HepG2 (cell line): ENCODE data around the gene TPBGL. TPM values are rescaled to one million over a fixed set of nuclear protein-coding genes. Genes with fewer than 3 reads are reported as not detected.
A peak's percentile ranks its signal among the peaks of the same experiment; 100 is the strongest.

Experiments used
- ATAC-seq: fragments of 200-7000 bp; cut with Tn5 transposase; 3 replicates; pipeline ENCODE4 v1.9.1; 2020; ENCODE audit warnings: mild to moderate bottlenecking, moderate library complexity
- BruUV-seq: library from RNA; stranded (reverse); fragments of 400-500 nt; replicated peaks from 2 replicates; lab custom pipeline; 2021; lab: Mats Ljungman, UMichigan
- CTCF ChIA-PET: fragments of 300-600 bp; formaldehyde crosslinking; extraction: SDS; loops from one replicate; lab custom pipeline; 2021; ENCODE audit warnings: low total read pairs, inconsistent platforms, low intra/inter-chr PET ratio; lab: Yijun Ruan, JAX
- POLR2A ChIA-PET: fragments of 350-600 bp; sonication (Branson Sonifier 250); formaldehyde crosslinking; loops from one replicate; lab custom pipeline; 2020; ENCODE audit warnings: antibody characterized with exemption, inconsistent platforms; lab: Yijun Ruan, JAX
- DNase-seq: peaks from one replicate; pipeline ENCODE4 v3.0.0-alpha.2; 2015; ENCODE audit warnings: low spot score
- FAIRE-seq: peaks from 3 replicates; lab custom pipeline; 2011; peaks lifted over from hg19 to GRCh38; lab: Jason Lieb, UNC
- H2AFZ ChIP-seq: one replicate; pipeline ENCODE4 v1.6.1; 2011; ENCODE audit warnings: low read length, inconsistent platforms
- H3K27ac ChIP-seq: fragments of 300-600 bp; 3 replicates; pipeline ENCODE4 v1.8.0; 2011; ENCODE audit warnings: mixed run types, mild to moderate bottlenecking, mixed read lengths, low read length, inconsistent platforms; ENCODE audit not compliant: insufficient read depth; ENCODE audit errors: extremely low read length
- H3K27me3 ChIP-seq, 2 experiments: fragments of 200-600 bp in 1 of 2; 2 replicates in 1 of 2; 3 replicates in 1 of 2; pipeline versions ENCODE4 v1.6.0 to v1.8.0; 2011; ENCODE audit warnings: low read length in 2 of 2, mild to moderate bottlenecking in 2 of 2, moderate library complexity in 2 of 2, inconsistent platforms in 1 of 2; ENCODE audit not compliant: insufficient read depth in 2 of 2, control insufficient read depth in 1 of 2
- H3K36me3 ChIP-seq, 2 experiments: fragments of 200-600 bp in 1 of 2; replicated peaks in 1 of 2; 2 replicates in 1 of 2; 3 replicates in 1 of 2; pipeline versions ENCODE4 v1.5.1 to v1.8.0; 2011; ENCODE audit warnings: low read length in 2 of 2, inconsistent platforms in 1 of 2; ENCODE audit not compliant: insufficient read depth in 2 of 2, control insufficient read depth in 1 of 2
- H3K4me1 ChIP-seq: 2 replicates; pipeline ENCODE4 v1.5.1; 2012; ENCODE audit warnings: low read length, inconsistent platforms; ENCODE audit not compliant: insufficient read depth
- H3K4me2 ChIP-seq: 2 replicates; pipeline ENCODE4 v1.6.0; 2011; ENCODE audit warnings: low read depth, low read length, inconsistent platforms
- H3K4me3 ChIP-seq, 3 experiments: fragments of 200-600 bp in 1 of 3; sonication (generic), shearing (Covaris generic) in 1 of 3; replicated peaks in 1 of 3; 2 replicates each; pipeline ENCODE4 v1.5.1; 2011 to 2016; ENCODE audit warnings: low read length in 3 of 3, inconsistent platforms in 2 of 3, low read depth in 2 of 3, mild to moderate bottlenecking in 2 of 3, control low read depth in 1 of 3, mixed read lengths in 1 of 3; ENCODE audit not compliant: insufficient read depth in 1 of 3
- H3K79me2 ChIP-seq: one replicate; pipeline ENCODE4 v1.6.1; 2011; ENCODE audit warnings: low read length, inconsistent platforms; ENCODE audit not compliant: insufficient read depth
- H3K9ac ChIP-seq: 2 replicates; pipeline ENCODE4 v1.6.0; 2011; ENCODE audit warnings: mild to moderate bottlenecking, low read depth, low read length, inconsistent platforms; ENCODE audit not compliant: insufficient read depth
- H3K9me3 ChIP-seq: 2 replicates; pipeline ENCODE4 v1.5.1; 2012; ENCODE audit warnings: mild to moderate bottlenecking, low read length
- H4K20me1 ChIP-seq: 2 replicates; pipeline ENCODE4 v1.6.0; 2011; ENCODE audit warnings: inconsistent platforms, mild to moderate bottlenecking, low read length, moderate library complexity; ENCODE audit not compliant: insufficient read depth
- ATF7-NPFF ChIP-seq: sonication (generic); formaldehyde crosslinking; IDR thresholded peaks from 2 replicates; pipeline ENCODE4 v1.8.1; 2023; ENCODE audit warnings: mild to moderate bottlenecking, low read depth, missing genetic modification reagents, moderate library complexity
- CBFB ChIP-seq: sonication (generic); formaldehyde crosslinking; IDR thresholded peaks from 2 replicates; pipeline ENCODE4 v1.4.0; 2020; ENCODE audit warnings: missing genetic modification reagents
- EZH2 ChIP-seq: conservative IDR thresholded peaks from 2 replicates; pipeline ENCODE4 v1.6.1; 2012; ENCODE audit warnings: mild to moderate bottlenecking, low read depth, low read length, moderate library complexity
- HMG20B ChIP-seq: conservative IDR thresholded peaks from 2 replicates; pipeline ENCODE4 v1.6.1; 2016; ENCODE audit warnings: missing genetic modification reagents, missing compliant biosample characterization
- NFKB2 ChIP-seq: sonication (generic); formaldehyde crosslinking; IDR thresholded peaks from 2 replicates; pipeline ENCODE4 v1.4.0; 2020; ENCODE audit warnings: missing genetic modification reagents, borderline replicate concordance
- WIZ ChIP-seq: sonication (generic); formaldehyde crosslinking; IDR thresholded peaks from 2 replicates; pipeline ENCODE4 v1.5.1; 2020; ENCODE audit warnings: mild to moderate bottlenecking, missing genetic modification reagents
- ZNF3 ChIP-seq: IDR thresholded peaks from 2 replicates; pipeline ENCODE4 v1.7.0; 2017; ENCODE audit warnings: inconsistent platforms
- ZNF446 ChIP-seq: sonication (generic); formaldehyde crosslinking; IDR thresholded peaks from 2 replicates; pipeline ENCODE4 v1.5.0; 2020; ENCODE audit warnings: mild to moderate bottlenecking, missing genetic modification reagents
- WGBS: methylation state at CpG from one replicate; pipeline ENCODE4 v1.1.6; 2017; ENCODE audit warnings: low lambda C conversion rate; 5-methylcytosine and 5-hydroxymethylcytosine counted together
- in situ Hi-C: cut with HindIII; loops from 2 replicates; pipeline ENCODE4 v1.10.0; 2017; ENCODE audit warnings: low pct_unique_long_range_greater_than_20kb; ENCODE audit not compliant: extremely low pct_ligation_motif_present
- intact Hi-C: fragments of 100-400 bp; cut with micrococcal nuclease; formaldehyde crosslinking; loops from one replicate; pipeline ENCODE4 v1.10.0; 2022; ENCODE audit not compliant: unreplicated experiment
- polyA plus RNA-seq, 8 experiments: library from polyadenylated mRNA; depleted of rRNA in 3 of 8; stranded (reverse) in 7 of 8; unstranded in 1 of 8; fragments of >200 nt; fragmentation: Illumina TruSeq in 4 of 8; extraction: Trizol in 4 of 8; gene quantifications; 2 replicates each; pipeline versions ENCODE4 v1.2.1 to v1.2.3, GENCODE V29; 2011 to 2016; ENCODE audit warnings: low read depth in 4 of 8, missing spikeins in 1 of 8, mixed read lengths in 1 of 8; ENCODE audit not compliant: insufficient read depth in 1 of 8
- total RNA-seq, 5 experiments: library from RNA; depleted of rRNA; stranded (reverse); fragments of >200 nt; fragmentation: Illumina TruSeq; extraction: Trizol; gene quantifications; 2 replicates each; pipeline ENCODE4 v1.2.3, GENCODE V29; 2016; ENCODE audit warnings: low read depth in 1 of 5
- TF ChIP-seq, protein P1 (sequence below): sonication (generic); formaldehyde crosslinking; IDR thresholded peaks from 2 replicates; pipeline ENCODE4 v1.5.1; 2020; ENCODE audit warnings: mild to moderate bottlenecking, missing genetic modification reagents, moderate library complexity
- TF ChIP-seq, protein P2 (sequence below): IDR thresholded peaks from 2 replicates; pipeline ENCODE4 v1.6.1; 2016; ENCODE audit warnings: mild to moderate bottlenecking, missing biosample characterization, missing genetic modification reagents
- TF ChIP-seq, protein P3 (sequence below): sonication (generic); formaldehyde crosslinking; IDR thresholded peaks from 2 replicates; pipeline ENCODE4 v1.5.0; 2020; ENCODE audit warnings: mild to moderate bottlenecking, missing genetic modification reagents, borderline replicate concordance

The TPBGL gene
- total and polyA plus RNA-seq, 2 of the 13 experiments (the other 11 are each of a cell fraction or from before 2014, with no cell fraction given): not detected

DNA sequence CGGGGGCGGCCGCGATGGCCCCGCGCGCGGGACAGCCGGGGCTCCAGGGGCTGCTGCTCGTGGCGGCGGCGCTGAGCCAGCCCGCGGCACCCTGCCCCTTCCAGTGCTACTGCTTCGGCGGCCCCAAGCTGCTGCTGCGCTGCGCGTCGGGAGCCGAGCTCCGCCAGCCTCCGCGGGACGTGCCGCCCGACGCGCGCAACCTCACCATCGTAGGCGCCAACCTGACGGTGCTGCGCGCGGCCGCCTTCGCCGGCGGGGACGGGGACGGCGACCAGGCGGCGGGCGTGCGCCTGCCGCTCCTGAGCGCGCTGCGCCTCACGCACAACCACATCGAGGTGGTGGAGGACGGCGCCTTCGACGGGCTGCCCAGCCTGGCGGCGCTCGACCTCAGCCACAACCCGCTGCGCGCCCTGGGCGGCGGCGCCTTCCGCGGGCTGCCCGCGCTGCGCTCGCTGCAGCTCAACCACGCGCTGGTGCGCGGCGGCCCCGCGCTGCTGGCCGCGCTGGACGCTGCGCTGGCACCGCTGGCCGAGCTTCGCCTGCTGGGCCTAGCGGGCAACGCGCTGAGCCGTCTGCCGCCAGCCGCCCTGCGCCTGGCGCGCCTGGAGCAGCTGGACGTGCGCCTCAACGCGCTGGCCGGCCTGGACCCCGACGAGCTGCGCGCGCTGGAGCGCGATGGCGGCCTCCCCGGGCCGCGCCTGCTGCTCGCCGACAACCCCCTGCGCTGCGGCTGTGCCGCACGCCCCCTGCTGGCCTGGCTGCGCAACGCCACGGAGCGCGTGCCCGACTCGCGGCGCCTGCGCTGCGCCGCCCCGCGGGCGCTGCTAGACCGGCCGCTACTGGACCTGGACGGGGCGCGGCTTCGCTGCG lies 697 bp downstream of the TPBGL start (continued):
- TF ChIP-seq, protein P1, sequence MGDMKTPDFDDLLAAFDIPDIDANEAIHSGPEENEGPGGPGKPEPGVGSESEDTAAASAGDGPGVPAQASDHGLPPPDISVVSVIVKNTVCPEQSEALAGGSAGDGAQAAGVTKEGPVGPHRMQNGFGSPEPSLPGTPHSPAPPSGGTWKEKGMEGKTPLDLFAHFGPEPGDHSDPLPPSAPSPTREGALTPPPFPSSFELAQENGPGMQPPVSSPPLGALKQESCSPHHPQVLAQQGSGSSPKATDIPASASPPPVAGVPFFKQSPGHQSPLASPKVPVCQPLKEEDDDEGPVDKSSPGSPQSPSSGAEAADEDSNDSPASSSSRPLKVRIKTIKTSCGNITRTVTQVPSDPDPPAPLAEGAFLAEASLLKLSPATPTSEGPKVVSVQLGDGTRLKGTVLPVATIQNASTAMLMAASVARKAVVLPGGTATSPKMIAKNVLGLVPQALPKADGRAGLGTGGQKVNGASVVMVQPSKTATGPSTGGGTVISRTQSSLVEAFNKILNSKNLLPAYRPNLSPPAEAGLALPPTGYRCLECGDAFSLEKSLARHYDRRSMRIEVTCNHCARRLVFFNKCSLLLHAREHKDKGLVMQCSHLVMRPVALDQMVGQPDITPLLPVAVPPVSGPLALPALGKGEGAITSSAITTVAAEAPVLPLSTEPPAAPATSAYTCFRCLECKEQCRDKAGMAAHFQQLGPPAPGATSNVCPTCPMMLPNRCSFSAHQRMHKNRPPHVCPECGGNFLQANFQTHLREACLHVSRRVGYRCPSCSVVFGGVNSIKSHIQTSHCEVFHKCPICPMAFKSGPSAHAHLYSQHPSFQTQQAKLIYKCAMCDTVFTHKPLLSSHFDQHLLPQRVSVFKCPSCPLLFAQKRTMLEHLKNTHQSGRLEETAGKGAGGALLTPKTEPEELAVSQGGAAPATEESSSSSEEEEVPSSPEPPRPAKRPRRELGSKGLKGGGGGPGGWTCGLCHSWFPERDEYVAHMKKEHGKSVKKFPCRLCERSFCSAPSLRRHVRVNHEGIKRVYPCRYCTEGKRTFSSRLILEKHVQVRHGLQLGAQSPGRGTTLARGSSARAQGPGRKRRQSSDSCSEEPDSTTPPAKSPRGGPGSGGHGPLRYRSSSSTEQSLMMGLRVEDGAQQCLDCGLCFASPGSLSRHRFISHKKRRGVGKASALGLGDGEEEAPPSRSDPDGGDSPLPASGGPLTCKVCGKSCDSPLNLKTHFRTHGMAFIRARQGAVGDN (CRISPR knock-in tag): peak; percentile 70
- no peak for TF ChIP-seq CBFB (CRISPR knock-in tag)
- peak; percentile 69; the same call in 1 of the 2 replicates for TF ChIP-seq ZNF446

DNA sequence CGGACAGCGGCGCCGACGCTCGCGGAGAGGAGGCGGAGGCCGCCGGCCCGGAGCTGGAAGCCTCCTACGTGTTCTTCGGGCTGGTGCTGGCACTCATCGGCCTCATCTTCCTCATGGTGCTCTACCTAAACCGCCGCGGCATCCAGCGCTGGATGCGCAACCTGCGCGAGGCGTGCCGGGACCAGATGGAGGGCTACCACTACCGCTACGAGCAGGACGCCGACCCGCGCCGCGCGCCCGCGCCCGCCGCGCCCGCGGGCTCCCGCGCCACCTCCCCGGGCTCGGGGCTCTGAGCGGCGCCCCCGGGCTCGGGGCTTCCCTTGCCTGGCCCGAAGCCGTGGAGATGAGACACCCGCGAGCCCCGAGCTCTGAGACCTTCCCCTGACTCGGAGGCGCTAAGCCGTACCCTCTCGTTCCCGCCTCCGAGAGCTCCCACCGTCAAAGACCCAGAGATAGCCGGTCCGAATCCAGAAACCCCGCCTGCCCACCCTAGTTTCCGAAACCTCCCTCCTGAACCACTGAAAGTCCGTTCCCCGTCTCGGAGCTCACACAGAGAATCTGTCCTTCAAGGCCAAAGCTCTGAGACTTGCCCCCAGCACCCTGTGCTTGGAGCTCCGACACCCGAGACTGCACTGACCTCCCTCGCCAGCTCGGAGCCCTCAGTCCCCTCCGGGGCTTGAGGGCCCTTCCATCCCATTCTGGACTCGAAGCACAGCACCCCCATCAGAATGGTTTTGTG lies 1.5 kb downstream of the TPBGL start:
- no peak overlapping the region for H3K9ac ChIP-seq
- H3K9me3 ChIP-seq: no peaks in the 10 kb centered on the region
- H3K27me3 ChIP-seq: peaks cover 14 to 66% of the 10 kb centered on the region in 2 experiments
- H3K4me1 ChIP-seq: peaks cover 15% of the 10 kb centered on the region; the same call in 1 of the 2 replicates
- CTCF ChIA-PET: interaction anchor here (1.5 to 2.4 kb wide), 3 partner anchors 28 to 219 kb away, joined by 6 to 43 read pairs (median 12); no protein-coding TSS in a partner anchor
- H3K4me2 ChIP-seq: peak overlapping the region; percentile 79
- DNase-seq (no peak), FAIRE-seq (no peak), ATAC-seq (no peak)
- H3K27ac ChIP-seq: no peak overlapping the region
- POLR2A ChIA-PET: interaction anchor here (1.3 to 2.5 kb wide), 4 partner anchors 38 to 321 kb away, joined by 3 to 10 read pairs (median 4); no protein-coding TSS in a partner anchor
- no peak overlapping the region for H2AFZ ChIP-seq
- BruUV-seq: no TSS peak
- H3K79me2 ChIP-seq: no peaks in the 10 kb centered on the region
- intact Hi-C loops (loop anchor here (2.0 kb wide), 1 partner anchor 101 kb away; no protein-coding TSS in a partner anchor), in situ Hi-C loops (loop anchor here (10.0 kb wide), 1 partner anchor 307 kb away; no protein-coding TSS in a partner anchor)
- peak overlapping the region in 2 of 3 experiments; percentile 46 to 74; a peak in 4 of 6 replicates for H3K4me3 ChIP-seq
- H3K36me3 ChIP-seq: no peaks in the 10 kb centered on the region
- 0 out of 2 replicates have a peak, but pooled peaks cover 2% of the 10 kb centered on the region for H4K20me1 ChIP-seq
- 18% methylated on average over 22 of the region's 72 CpGs for WGBS
- TF ChIP-seq EZH2 (peak; percentile 82; the same call in 1 of the 2 replicates), WIZ (CRISPR knock-in tag) (no peak), ZNF3 (CRISPR knock-in tag) (no peak), ATF7-NPFF (no peak), NFKB2 (CRISPR knock-in tag) (no peak), HMG20B (CRISPR knock-in tag) (no peak)
- TF ChIP-seq, protein P2, sequence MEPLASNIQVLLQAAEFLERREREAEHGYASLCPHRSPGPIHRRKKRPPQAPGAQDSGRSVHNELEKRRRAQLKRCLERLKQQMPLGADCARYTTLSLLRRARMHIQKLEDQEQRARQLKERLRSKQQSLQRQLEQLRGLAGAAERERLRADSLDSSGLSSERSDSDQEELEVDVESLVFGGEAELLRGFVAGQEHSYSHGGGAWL (CRISPR knock-in tag): 0 out of 2 replicates have a peak, but pooled peaks have one; percentile 17
- TF ChIP-seq, protein P3, sequence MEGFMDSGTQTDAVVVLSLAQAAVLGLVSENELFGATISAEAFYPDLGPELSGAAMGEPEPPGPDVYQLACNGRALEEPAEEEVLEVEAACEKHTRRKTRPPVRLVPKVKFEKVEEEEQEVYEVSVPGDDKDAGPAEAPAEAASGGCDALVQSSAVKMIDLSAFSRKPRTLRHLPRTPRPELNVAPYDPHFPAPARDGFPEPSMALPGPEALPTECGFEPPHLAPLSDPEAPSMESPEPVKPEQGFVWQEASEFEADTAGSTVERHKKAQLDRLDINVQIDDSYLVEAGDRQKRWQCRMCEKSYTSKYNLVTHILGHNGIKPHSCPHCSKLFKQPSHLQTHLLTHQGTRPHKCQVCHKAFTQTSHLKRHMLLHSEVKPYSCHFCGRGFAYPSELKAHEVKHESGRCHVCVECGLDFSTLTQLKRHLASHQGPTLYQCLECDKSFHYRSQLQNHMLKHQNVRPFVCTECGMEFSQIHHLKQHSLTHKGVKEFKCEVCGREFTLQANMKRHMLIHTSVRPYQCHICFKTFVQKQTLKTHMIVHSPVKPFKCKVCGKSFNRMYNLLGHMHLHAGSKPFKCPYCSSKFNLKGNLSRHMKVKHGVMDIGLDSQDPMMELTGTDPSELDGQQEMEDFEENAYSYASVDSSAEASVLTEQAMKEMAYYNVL (CRISPR knock-in tag): no peak
